KMS-11 (cell line): ENCODE measurements around the gene EIF2B1.

Experiments
- H2AFZ ChIP-seq: fragments of 200-600 bp; sonication (generic); 2 replicates; pipeline ENCODE4 v1.6.1; 2016; ENCODE audit warnings: antibody characterized with exemption, mixed run types, low read depth
- H3K27ac ChIP-seq: fragments of 200-600 bp; sonication (generic); 2 replicates; pipeline ENCODE4 v1.6.1; 2016; ENCODE audit warnings: mild to moderate bottlenecking, mixed run types
- H3K27me3 ChIP-seq: fragments of 200-600 bp; sonication (generic); 2 replicates; pipeline ENCODE4 v1.6.1; 2017; ENCODE audit warnings: mild to moderate bottlenecking, low read depth, mixed run types, moderate library complexity; ENCODE audit not compliant: insufficient read depth
- H3K36me3 ChIP-seq: fragments of 200-600 bp; sonication (generic); 2 replicates; pipeline ENCODE4 v1.6.1; 2017; ENCODE audit warnings: mild to moderate bottlenecking, mixed run types; ENCODE audit not compliant: insufficient read depth
- H3K4me1 ChIP-seq: fragments of 200-600 bp; sonication (generic); 2 replicates; pipeline ENCODE4 v1.6.1; 2016; ENCODE audit warnings: mild to moderate bottlenecking, low read depth, mixed run types; ENCODE audit not compliant: poor library complexity, severe bottlenecking
- H3K4me2 ChIP-seq: fragments of 200-600 bp; sonication (generic); 2 replicates; pipeline ENCODE4 v1.7.0; 2016; ENCODE audit warnings: mild to moderate bottlenecking, mixed run types
- H3K4me3 ChIP-seq: fragments of 200-600 bp; sonication (generic); IDR thresholded peaks from 2 replicates; pipeline ENCODE4 v1.6.1; 2017; ENCODE audit warnings: low read depth, low read length, mixed read lengths; ENCODE audit not compliant: insufficient read depth
- H3K79me2 ChIP-seq: fragments of 200-600 bp; sonication (generic); 2 replicates; pipeline ENCODE4 v1.6.1; 2016; ENCODE audit warnings: low read depth, mixed run types; ENCODE audit not compliant: insufficient read depth
- H3K9ac ChIP-seq: fragments of 200-600 bp; sonication (generic); 2 replicates; pipeline ENCODE4 v1.6.1; 2016; ENCODE audit warnings: mild to moderate bottlenecking, mixed run types
- H4K20me1 ChIP-seq: fragments of 200-600 bp; sonication (generic); 2 replicates; pipeline ENCODE4 v1.6.1; 2016; ENCODE audit warnings: mild to moderate bottlenecking, mixed run types; ENCODE audit not compliant: insufficient read depth
- CTCF ChIP-seq: fragments of 200-600 bp; sonication (generic); conservative IDR thresholded peaks from 2 replicates; pipeline ENCODE4 v1.6.1; 2017; ENCODE audit warnings: low read depth, mild to moderate bottlenecking, antibody characterized with exemption, low read length, moderate library complexity, mixed read lengths

The EIF2B1 gene

GRCh38 chr12:123654129-123654701, 20.7 kb upstream of the EIF2B1 start:
- no peak for TF ChIP-seq CTCF
- H3K4me3 ChIP-seq: no peak overlapping the region
- no peak overlapping the region; the same call in 1 of the 2 replicates for H3K27ac ChIP-seq
- no peak overlapping the region for H3K9ac ChIP-seq
- H4K20me1 ChIP-seq: no peaks in the 10 kb centered on the region
- H3K27me3 ChIP-seq: no peaks in the 10 kb centered on the region
- H3K36me3 ChIP-seq: no peaks in the 10 kb centered on the region
- H3K4me1 ChIP-seq: peaks cover 30% of the 10 kb centered on the region
- H3K4me2 ChIP-seq: peak overlapping the region; percentile 54; the same call in 1 of the 2 replicates
- H2AFZ ChIP-seq: no peak overlapping the region
- H3K79me2 ChIP-seq: no peaks in the 10 kb centered on the region

- no peak overlapping the region for H3K4me3 ChIP-seq
- no peaks in the 10 kb centered on the region for H3K27me3 ChIP-seq
- no peaks in the 10 kb centered on the region for H4K20me1 ChIP-seq
- H3K4me1 ChIP-seq: no peaks in the 10 kb centered on the region
- no peak overlapping the region for H2AFZ ChIP-seq
- H3K4me2 ChIP-seq: no peak overlapping the region
- no peak overlapping the region for H3K9ac ChIP-seq
- no peak overlapping the region for H3K27ac ChIP-seq
- H3K36me3 ChIP-seq: no peaks in the 10 kb centered on the region
- no peaks in the 10 kb centered on the region for H3K79me2 ChIP-seq
- no peak for TF ChIP-seq CTCF
Observed at GRCh38 chr12:123648401-123648800, 14.9 kb upstream of the EIF2B1 start.

DNA sequence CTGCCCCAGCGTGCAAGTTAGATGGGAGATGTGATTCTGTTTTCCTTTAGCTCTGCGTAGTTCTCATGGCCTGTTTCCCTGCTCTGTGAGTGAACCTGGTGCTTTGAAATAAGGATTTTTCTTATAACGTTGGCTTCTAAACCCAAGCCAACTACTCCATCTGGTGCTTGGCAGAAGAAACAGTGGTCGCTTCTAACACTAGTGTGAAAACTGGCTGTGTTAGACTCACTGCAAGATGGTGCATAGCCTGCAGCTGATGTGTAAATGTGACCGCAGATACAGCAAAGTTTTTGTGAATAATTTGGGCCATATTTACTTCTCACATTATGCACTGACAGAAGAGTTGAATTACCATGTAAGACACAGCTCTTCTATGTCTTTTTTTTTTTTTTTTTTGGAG, 12.4 kb upstream of the EIF2B1 start:
- H3K9ac ChIP-seq: no peak overlapping the region
- H3K36me3 ChIP-seq: no peaks in the 10 kb centered on the region
- no peak overlapping the region for H2AFZ ChIP-seq
- no peak overlapping the region for H3K27ac ChIP-seq
- H4K20me1 ChIP-seq: no peaks in the 10 kb centered on the region
- no peak for TF ChIP-seq CTCF
- no peak overlapping the region for H3K4me2 ChIP-seq
- H3K4me1 ChIP-seq: no peaks in the 10 kb centered on the region
- H3K4me3 ChIP-seq: no peak overlapping the region
- no peaks in the 10 kb centered on the region for H3K79me2 ChIP-seq
- H3K27me3 ChIP-seq: no peaks in the 10 kb centered on the region

GRCh38 chr12:123645380-123645779, 11.9 kb upstream of the EIF2B1 start:
- H3K27me3 ChIP-seq: no peaks in the 10 kb centered on the region
- H3K4me3 ChIP-seq: no peak overlapping the region
- no peak overlapping the region for H3K4me2 ChIP-seq
- no peak for TF ChIP-seq CTCF
- H3K36me3 ChIP-seq: no peaks in the 10 kb centered on the region
- H2AFZ ChIP-seq: no peak overlapping the region
- H3K9ac ChIP-seq: no peak overlapping the region
- H3K27ac ChIP-seq: no peak overlapping the region
- no peaks in the 10 kb centered on the region for H3K79me2 ChIP-seq
- no peaks in the 10 kb centered on the region for H4K20me1 ChIP-seq
- H3K4me1 ChIP-seq: no peaks in the 10 kb centered on the region
